GM21576 (cell line): Measurements from ENCODE around the gene KIF21A.

Experiments
- ATAC-seq: cut with Tn5 transposase; IDR thresholded peaks from one replicate; pipeline ENCODE4 v1.9.1; 2021; ENCODE audit warnings: mild to moderate bottlenecking, moderate library complexity; ENCODE audit not compliant: unreplicated experiment

KIF21A gene

DNA sequence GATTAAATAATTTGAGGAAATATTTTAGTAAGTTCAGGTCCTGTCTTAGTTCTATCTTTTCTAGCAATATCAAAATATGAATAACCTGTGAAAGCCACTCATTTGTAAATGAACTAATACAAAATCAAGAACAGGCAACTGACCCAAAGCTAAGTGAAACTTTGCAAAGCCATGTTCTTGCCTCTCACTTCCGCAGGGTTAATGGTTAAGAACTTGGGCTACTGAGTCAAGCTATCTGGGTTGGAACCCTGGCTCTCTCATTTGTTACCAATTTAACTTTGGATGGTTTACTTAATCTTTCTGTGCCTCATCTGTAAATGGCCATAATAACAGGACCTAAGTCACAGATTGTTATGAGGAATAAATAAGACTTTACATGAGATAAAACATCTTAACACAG lies 2.8 kb downstream of the KIF21A start:
- ATAC-seq = no peak

DNA sequence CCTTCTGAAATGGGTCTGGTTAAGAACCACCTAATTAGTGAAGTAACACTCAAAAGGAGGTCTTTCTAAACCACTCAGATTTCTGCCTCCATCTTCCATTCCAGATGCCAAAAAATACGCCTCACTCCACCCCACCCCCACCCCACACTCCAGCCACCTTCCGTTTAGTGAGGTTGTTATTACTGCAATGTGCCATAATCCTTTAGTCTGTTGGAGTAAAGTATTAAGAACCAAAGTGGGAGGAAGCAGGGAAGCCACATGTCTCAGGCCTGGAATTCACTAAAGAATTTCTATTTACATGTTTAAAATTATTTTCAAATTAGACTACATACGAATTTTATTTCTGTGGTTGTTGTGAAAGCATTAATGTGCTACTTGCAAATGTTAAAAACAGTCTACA lies 7.4 kb downstream of the KIF21A start:
- no peak for ATAC-seq

DNA sequence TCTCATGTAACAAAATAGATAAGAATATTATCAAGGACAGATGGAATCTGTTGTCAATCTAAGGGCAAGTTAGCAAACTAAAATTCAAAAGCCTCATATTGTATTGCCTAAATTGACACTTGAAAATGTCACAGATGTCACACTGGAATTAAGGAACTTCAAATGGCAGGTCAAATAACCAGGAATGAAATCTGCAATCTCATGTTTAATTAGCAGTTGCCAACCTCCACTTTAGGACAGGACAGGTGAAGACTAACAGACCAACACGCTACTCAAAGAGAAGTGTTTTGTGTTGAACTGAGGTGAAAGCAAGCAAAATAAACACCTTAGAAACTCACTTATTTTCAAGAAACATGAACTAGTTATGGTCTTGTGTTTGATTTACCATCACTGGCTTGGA lies 11.1 kb downstream of the KIF21A start:
- no peak for ATAC-seq

DNA sequence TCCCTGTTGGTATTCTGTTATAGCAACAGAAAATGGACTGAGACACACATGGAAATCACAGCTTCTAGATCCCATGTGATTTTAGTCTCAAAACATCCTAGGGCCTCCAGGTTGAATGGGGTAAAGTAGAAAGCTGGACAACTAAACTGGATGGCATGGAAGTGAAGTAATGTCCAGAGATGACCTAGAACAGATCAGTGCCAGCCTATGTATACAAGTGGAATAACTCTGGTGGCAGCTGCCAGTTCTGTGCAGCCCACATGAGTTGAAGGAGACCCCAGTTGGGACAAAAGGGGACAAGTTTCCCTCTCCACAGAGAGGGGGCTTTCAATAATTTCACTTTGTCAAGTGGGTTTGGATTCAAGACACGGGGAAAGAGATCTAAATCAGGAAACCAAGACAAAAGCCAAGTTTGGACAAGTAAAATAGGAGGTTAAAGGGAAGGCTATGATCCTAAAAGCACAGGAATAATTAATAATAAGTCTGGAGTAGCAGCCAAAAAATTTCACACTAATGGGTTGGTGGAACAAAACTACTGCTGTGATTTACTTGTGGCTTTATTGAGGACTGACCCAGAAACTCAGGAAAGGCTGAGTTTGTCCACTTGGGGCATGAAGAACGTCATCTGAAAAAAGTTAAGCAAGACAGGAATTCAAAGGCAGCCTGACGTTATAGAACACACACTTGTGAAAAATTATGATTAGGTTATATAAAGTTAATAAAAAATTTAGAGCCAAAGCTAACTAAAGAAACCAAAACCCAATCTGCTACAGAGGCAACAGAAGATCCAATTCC lies 11.7 kb downstream of the KIF21A start:
- no peak for ATAC-seq

DNA sequence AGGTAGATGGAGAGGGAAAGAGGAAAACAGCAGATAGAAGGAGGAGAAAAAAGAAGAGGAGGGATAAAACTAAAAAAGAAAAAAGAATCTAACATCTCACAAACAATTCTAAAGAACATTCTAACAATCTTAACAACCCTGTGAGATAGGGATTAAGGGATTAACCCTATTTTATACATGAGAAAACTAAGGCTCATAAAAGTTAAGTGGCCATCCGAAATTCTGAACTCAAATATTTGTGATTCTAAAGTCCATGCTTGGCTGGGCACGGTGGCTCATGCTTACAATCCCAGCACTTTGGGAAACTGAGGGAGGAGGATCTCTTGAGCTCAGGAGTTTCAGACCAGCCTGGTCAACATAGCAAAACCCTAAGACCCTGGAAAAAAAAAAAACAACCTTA lies 13.1 kb downstream of the KIF21A start:
- ATAC-seq = no peak

DNA sequence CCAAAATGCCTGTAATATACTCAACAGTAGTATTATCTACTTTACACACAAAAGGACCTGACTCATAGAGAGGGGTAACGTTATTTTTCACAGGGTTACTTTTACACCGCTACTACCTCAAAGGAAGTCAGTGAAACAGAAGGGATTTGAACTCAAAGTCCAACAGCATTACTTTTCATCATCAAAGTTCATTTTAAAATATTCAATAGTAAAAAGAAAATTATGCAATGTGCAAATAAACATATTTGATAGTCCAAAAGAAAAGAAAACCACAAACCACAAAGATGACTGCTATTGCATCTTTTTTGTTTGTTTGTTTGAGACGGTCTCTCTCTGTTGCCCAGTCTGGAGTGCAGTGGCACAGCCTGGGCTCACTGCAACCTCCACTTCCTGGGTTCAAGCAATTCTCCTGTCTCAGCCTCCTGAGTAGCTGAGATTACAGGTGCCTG lies 15.5 kb downstream of the KIF21A start:
- ATAC-seq = no peak

DNA sequence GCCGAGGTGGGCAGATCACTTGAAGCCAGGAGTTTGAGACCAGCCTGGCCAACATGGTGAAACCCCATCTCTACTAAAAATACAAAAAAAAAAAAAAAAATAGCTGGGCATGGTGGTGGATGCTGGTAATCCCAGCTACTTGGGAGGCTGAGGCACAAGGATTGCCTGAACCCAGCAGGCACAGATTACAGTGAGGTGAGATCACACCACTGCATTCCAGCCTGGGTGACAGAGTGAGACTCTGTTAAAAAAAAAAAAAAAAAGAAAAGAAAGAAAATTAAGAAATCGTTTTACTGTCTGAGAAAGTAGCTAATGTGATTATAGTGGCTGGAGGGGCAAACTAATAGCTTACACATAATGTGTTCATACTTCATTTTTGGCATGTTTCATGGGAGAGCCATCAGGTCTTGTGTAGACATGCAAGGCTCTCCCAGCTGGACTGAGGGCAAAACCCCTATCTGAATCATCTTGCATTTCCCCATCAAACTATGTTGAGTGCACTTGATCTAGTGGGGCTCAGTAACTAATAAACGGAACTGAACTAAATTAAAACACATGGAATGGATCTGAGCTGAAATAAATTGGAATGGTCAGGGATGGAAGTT lies 16.2 kb downstream of the KIF21A start:
- no peak for ATAC-seq

DNA sequence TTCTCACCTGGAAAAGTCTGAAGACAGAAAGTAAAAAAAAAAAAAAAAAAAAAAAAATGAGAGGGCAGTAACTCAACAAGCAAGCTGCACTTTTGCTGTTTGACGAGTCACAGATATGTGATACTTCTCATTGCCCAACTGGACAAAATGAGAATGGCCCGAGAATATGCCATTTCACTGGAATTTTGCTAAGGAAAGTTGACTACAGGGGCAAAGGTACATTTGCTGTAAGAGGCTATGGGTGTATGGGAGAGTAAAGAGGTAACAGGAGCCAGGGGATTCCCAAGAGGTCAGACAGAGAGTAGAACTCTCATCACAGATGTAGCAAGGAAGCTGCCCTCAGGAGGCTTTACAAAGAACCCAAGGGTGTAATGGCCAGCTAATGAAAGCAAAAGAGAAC lies 22.9 kb downstream of the KIF21A start:
- no peak for ATAC-seq

DNA sequence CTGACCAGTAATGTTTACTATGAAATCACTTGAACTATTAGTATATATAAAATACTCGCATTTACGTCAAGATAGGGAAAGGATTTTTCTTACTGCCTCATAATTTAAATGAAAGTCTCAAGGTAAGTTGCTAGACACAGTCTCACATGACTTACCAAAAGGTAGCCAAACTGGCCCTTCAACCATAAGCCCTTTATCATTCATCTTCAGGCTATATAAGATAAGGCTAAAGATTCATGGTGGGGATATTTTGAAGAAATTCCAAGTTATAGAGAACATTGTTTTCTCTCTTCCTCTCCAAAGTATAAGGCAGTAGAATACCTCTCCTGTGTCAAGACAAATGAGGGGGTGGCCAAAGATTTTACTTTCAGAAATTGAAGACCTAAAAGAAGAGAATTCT lies 23.4 kb downstream of the KIF21A start:
- ATAC-seq = no peak

DNA sequence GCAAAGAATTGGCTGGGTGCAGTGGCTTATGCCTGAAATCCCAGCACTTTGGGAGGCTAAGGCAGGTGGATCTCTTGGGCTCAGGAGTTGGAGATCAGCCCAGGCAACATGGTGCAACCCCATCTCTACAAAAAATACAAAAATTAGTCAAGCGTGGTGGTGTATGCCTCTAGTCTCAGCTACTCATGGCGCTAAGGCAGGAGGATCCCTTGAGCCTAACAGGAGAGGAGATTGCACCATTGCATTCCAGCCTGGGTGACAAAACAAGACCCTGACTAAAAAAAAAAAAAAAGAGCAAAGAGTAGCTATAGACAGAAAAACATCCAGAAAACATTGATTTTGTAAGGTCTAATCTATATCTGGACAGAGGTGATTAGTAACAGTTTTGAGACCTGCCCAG lies 25.0 kb downstream of the KIF21A start:
- no peak for ATAC-seq

DNA sequence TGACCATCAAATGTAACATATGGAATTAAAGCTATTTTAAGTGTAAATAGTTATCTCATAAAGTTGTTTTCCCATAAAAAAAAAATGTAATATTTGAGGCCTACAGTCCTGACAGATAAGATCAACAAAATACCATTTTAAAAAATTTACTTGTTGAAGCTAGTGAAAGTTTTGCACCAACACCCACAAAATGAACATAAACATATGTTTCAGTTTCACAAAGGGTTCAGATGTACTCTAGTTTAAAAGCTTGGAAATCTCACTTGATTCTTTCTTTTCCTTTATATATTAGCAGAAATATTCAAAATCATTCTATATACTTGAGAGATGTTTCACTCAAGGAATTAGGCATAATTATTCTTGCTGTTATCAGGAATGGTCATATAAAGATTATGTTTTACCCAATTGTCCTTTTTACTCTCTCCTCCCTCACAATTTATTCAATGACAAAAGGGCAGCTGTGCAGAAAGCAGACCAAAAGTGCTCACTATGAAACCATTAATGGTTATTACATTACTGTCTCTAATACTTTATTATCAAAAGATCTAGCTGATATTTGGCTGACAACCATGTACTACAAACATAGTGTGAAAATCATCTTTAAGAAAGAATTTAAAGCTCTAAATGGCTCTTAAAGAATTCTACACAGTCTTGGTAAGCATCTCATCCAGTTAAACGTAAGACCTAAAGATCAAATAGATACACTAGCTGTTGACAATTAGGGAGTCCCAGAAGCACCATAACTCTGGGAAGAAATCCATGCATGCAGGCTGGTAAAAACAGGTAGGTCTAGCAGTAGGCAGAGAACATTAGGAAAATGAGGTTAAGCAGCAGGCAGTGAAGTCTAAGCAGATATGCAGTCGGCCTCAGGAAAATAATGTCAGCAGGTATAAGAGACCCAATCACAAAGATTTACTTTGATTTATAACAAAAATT lies 28.8 kb downstream of the KIF21A start:
- no peak for ATAC-seq

DNA sequence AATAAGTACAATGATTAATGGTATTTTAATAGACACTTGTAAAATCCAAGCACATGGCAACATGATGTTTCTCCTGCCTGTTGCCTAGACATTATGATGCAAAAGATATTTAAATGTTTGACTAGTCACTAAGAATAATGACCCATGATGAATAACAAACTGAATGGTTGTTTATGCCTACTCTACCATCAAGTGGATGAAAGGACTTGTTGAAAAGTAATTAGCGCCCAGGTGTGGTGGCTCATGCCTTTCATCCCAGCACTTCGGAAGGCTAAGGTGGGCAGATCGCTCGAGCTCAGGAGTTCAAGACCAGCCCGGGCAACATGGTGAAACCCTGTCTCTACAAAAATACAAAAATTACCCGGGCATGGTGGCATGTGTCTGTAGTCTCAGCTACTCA lies 30.7 kb downstream of the KIF21A start:
- ATAC-seq = no peak

DNA sequence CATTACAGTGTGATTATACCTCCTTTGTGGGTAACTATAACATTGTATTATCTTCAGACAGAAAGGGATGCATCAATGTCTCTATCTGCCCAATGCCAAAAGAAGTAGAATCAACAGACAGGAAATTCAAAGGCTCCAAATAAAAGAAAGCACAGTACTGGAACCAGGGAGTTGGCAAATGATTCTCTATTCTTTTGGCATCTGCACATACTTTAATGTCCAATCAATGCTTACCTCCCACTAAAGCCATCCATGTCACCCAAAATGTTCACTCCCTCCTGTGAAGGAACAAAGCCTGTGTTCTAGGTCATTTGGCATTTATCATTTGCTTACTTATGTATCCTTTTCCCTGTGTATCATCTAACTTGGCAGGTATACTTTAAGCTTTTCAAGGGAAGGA lies 36.7 kb downstream of the KIF21A start:
- no peak for ATAC-seq

DNA sequence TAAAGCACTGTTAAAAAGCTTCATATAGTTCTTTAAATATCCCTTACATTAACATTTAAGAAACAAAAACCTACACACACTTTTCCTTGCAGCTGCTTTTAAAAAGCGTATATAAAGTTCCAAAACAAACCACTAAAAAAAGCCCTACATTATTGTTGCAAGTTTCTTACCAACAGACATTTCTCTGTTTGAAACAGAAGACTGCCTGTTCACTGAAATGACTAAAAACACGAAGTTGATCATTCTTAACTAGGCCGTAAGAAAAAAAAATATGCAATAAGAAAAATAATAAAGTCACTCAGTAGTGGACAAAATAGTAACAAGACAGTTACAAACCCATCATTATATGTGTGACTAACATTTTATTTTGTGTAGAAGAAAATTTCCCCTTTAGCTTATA lies 37.3 kb downstream of the KIF21A start:
- no peak for ATAC-seq

DNA sequence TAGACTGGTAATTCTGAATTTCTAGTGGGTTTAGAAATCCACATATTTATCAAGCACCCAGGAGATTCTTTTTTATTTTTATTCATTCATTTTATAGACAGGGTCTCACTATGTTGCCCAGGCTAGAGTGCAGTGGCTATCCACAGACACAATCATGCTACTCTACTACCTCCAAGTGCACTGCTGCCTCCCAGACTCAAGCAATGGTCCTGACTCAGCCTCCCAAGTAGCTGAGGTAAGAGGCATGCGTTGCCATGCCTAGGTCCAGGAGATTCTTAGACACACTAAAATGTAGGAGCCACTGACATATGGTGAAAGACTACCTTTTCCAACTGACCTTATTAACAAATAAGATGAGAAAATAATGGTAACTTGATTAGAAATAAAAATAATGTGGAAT lies 38.9 kb downstream of the KIF21A start:
- no peak for ATAC-seq

DNA sequence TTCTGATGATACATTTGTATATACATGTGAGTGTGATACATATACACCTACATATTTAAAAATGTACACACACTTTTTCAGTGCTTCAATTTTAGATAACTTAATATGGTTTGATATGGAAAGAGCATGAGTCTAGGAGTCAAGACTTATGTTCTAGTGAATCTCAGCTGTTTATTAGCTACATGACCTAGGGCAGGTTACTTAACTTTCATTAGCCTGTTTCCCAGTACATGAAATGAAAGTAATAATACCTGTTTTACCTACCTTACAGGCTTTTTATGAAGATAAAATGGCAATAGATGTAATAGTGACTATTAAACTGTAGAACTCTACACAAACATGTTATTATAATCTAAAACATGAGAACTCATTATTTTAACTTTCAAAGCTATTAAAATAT lies 39.5 kb downstream of the KIF21A start:
- no peak for ATAC-seq

DNA sequence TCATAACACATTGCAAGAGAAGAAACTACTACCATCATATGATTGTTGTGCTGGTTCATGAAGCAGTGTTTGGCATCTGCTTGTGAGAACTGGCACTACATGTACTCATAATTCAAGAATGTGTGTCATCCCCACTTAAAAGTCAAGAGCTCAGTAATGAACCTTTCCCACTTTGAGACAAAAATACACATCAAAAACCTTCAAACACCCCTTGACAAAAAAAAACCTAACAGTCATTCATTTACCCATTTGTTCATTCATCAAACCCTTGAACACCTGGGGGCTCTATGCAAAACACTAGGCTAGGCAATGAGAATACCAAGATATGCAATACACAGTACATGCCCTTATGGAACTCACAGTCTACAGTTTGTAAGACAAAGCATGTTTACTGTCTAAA lies 40.0 kb downstream of the KIF21A start:
- no peak for ATAC-seq

DNA sequence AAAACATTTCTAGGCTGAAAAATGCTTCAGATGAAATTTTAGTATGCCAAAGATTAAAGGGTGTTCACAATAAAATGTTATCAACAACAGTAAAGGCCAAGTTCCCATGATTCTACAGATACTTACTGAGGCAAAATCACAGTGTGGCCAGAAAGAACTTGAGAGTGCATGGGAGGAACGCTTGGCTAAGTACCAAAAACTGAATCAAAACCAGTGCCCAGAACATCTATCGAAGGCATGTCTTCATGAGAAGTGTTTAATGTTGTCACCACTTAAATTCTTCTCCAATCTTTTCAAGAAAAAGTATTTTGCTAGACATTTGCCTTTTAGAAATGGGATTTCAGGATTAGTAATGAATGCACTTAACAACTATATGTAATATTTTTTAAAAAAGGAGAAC lies 41.5 kb downstream of the KIF21A start:
- no peak for ATAC-seq

DNA sequence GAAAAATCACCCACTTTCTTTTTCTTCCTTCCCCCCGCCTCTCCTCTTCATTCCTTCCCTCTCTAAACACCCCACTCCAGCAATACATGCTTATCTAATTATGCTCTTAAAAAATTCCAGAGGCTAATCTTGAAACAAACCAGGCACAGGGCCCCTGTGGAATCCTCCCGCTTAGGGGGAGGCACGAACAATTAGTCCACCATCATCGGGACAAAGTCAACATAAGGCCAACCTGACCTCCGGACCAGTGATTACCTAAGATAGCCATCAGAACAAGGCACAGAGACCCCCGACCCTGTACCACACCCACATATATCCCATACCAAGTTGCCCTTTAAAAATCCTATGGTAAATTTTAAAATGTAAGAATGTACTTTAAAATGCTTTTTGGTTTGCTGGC lies 47.1 kb downstream of the KIF21A start:
- no peak for ATAC-seq

DNA sequence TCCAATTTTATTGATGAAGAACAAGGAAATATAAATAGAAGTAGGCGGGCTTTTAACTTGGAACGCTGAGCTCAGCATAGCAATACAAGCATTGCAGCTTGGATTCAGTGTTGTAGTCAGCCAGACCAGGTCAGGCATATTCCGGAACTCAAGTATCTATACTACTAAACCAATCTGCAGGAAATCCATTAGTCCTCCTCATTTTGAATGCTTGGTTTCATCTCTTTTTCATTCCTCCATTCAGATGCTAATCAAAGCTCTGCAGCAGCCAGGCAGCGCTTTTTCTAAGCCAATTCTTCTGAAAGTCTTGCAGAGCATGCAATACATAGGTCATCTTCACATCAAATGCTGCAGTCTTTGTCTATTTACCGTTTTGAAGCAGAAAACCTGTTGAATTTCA lies 49.0 kb downstream of the KIF21A start:
- ATAC-seq = no peak

DNA sequence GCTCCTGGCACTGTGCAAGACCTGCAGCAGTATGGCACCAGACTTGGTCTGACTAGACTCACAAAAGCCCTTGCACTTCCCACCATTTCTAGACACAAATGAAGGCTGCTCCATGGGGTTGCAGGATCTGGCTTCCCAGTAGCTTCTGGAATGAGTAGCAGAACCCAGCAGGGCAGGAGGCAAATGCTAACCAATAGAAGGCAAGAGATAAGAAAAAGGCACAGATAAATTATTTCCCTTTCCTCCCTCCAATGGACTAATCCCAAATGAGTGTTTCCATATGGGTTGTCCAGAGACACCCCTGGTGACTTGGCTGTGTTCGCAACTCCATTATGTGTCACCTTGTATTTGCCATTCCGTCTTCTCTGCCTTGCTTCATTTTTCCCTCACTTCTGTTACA lies 49.7 kb downstream of the KIF21A start:
- ATAC-seq = no peak
